Measurements from ENCODE around the gene LPCAT1. TPM values are rescaled to one million over a fixed set of nuclear protein-coding genes. Genes with fewer than 3 reads are reported as not detected.

The LPCAT1 gene
- total and polyA plus RNA-seq, 8 donors, result 5.2 to 229 (median 14.4) TPM

GRCh38 chr5:1471997-1472963 lies 51.5 kb downstream of the LPCAT1 start:
- H3K9me3 ChIP-seq, result no peaks in the 10 kb centered on the region
- DNase-seq, result no peak
- peaks cover 0 to 11% (median 0%) of the 10 kb centered on the region in 4 donors for H3K4me1 ChIP-seq
- no peaks in the 10 kb centered on the region for H3K27me3 ChIP-seq
- H3K27ac ChIP-seq, result no peak overlapping the region
- intact Hi-C loops (cut with DNase I; ENCODE audit: low total_unique reads), result loop anchor here (10.0 kb wide), 1 partner anchor 153 kb away; no protein-coding TSS in a partner anchor
- 90 to 95% (median 94%) methylated on average over 27 of the region's 27 CpGs for WGBS, 5 donors
- TF ChIP-seq EP300 (IDR thresholded peaks at IDR 0.05) (no peak), CTCF (IDR thresholded peaks at IDR 0.05) (no peak), POLR2AphosphoS5 (IDR thresholded peaks at IDR 0.05) (no peak), POLR2A (IDR thresholded peaks at IDR 0.05) (no peak)
- H3K36me3 ChIP-seq, result peaks cover 22 to 94% (median 71%) of the 10 kb centered on the region in 4 donors
- H3K4me3 ChIP-seq, result no peak overlapping the region

GRCh38 chr5:1471240-1471853 lies 52.4 kb downstream of the LPCAT1 start:
- Histone ChIP-seq H3K4me3 (no peak overlapping the region), H3K4me1 (peaks cover 0 to 11% (median 0%) of the 10 kb centered on the region in 4 donors), H3K9me3 (no peaks in the 10 kb centered on the region), H3K27ac (no peak overlapping the region), H3K27me3 (no peaks in the 10 kb centered on the region), H3K36me3 (peaks cover 17 to 94% (median 71%) of the 10 kb centered on the region in 4 donors)
- no peak for TF ChIP-seq EP300 (IDR thresholded peaks at IDR 0.05)
- no peak for TF ChIP-seq CTCF (IDR thresholded peaks at IDR 0.05)
- no peak for TF ChIP-seq POLR2A (IDR thresholded peaks at IDR 0.05)
- no peak for TF ChIP-seq POLR2AphosphoS5 (IDR thresholded peaks at IDR 0.05)
- 59 to 88% (median 85%) methylated on average over 7 to 8 of the region's 8 CpGs for WGBS, 5 donors
- intact Hi-C loops (cut with DNase I; ENCODE audit: low total_unique reads), result loop anchor here (10.0 kb wide), 1 partner anchor 153 kb away; no protein-coding TSS in a partner anchor
- no peak for DNase-seq

- H3K4me1 ChIP-seq, result peaks cover 0 to 11% (median 0%) of the 10 kb centered on the region in 4 donors
- TF ChIP-seq POLR2AphosphoS5 (IDR thresholded peaks at IDR 0.05), result no peak
- no peak for TF ChIP-seq CTCF (IDR thresholded peaks at IDR 0.05)
- no peak for TF ChIP-seq EP300 (IDR thresholded peaks at IDR 0.05)
- no peak for TF ChIP-seq POLR2A (IDR thresholded peaks at IDR 0.05)
- no peak overlapping the region for H3K4me3 ChIP-seq
- intact Hi-C loops (cut with DNase I; ENCODE audit: low total_unique reads), result loop anchor here (10.0 kb wide), 1 partner anchor 154 kb away; no protein-coding TSS in a partner anchor
- H3K9me3 ChIP-seq, result no peaks in the 10 kb centered on the region
- 50 to 63% (median 58%) methylated on average over 18 of the region's 18 CpGs for WGBS, 5 donors
- peaks cover 20 to 94% (median 71%) of the 10 kb centered on the region in 4 donors for H3K36me3 ChIP-seq
- DNase-seq, result peak in 1 of 2 donors; percentile 71
- H3K27me3 ChIP-seq, result no peaks in the 10 kb centered on the region
- no peak overlapping the region for H3K27ac ChIP-seq
These were observed 53.0 kb downstream of the LPCAT1 start for GRCh38 chr5:1470762-1471211.

All from stomach (tissue), 9 donors.